ENCODE data around the gene LARP4B. TPM values are rescaled to one million over a fixed set of nuclear protein-coding genes. Genes with fewer than 3 reads are reported as not detected.

LARP4B gene
- total RNA-seq, 2 experiments from 2014 or later: 64.8 to 143 TPM

- ChIA-PET CTCF (ENCODE audit: unreplicated experiment) (no interaction called here), POLR2A (interaction anchor here (1.0 to 1.1 kb wide), 2 partner anchors 12 to 115 kb away, joined by 3 read pairs; no protein-coding TSS in a partner anchor)
- H3K4me3 ChIP-seq (ENCODE audit: low read depth, low read length, poor library complexity, severe bottlenecking): no peak overlapping the region
- no peaks in the 10 kb centered on the region for H3K9me2 ChIP-seq (ENCODE audit: insufficient read depth, low read length)
- H2AFZ ChIP-seq (ENCODE audit: low read length): no peak overlapping the region
- TF ChIP-seq EZH2phosphoT487 (IDR thresholded peaks at IDR 0.05; ENCODE audit: borderline replicate concordance, low read depth, low read length): no peak
- no peak for TF ChIP-seq CTCF (conservative IDR thresholded peaks at IDR 0.05; ENCODE audit: low read length)
- H3K4me1 ChIP-seq (ENCODE audit: insufficient read depth, low read length, poor library complexity, severe bottlenecking): no peaks in the 10 kb centered on the region
- no peaks in the 10 kb centered on the region for H3K79me2 ChIP-seq (ENCODE audit: insufficient read depth, low read depth, low read length)
- intact Hi-C loops (cut with micrococcal nuclease; ENCODE audit: unreplicated experiment): no loop called here
- no peak for DNase-seq (ENCODE audit: low spot score)
- H3K36me3 ChIP-seq (ENCODE audit: insufficient read depth, low read length): no peaks in the 10 kb centered on the region
- no peaks in the 10 kb centered on the region for H3K9me3 ChIP-seq (ENCODE audit: low read length)
- no peak overlapping the region for H3K27ac ChIP-seq (ENCODE audit: low read depth, low read length, poor library complexity, severe bottlenecking)
- no peak overlapping the region for H3K4me2 ChIP-seq (ENCODE audit: low read length)
- no peaks in the 10 kb centered on the region for H4K20me1 ChIP-seq (ENCODE audit: insufficient read depth, low read length)
- no TSS peak for BruUV-seq (replicated peaks)
Observed at GRCh38 chr10:943334-944033, 12.0 kb upstream of the LARP4B start.

GRCh38 chr10:938941-939678, 7.6 kb upstream of the LARP4B start:
- POLR2A ChIA-PET: no interaction called here
- intact Hi-C loops (cut with micrococcal nuclease; ENCODE audit: unreplicated experiment): no loop called here
- Histone ChIP-seq H3K9me2 (ENCODE audit: insufficient read depth, low read length) (no peaks in the 10 kb centered on the region), H3K36me3 (ENCODE audit: insufficient read depth, low read length) (no peaks in the 10 kb centered on the region), H3K9me3 (ENCODE audit: low read length) (no peaks in the 10 kb centered on the region), H3K4me2 (ENCODE audit: low read length) (no peak overlapping the region), H4K20me1 (ENCODE audit: insufficient read depth, low read length) (no peaks in the 10 kb centered on the region), H2AFZ (ENCODE audit: low read length) (no peak overlapping the region), H3K4me3 (ENCODE audit: low read depth, low read length, poor library complexity, severe bottlenecking) (no peak overlapping the region), H3K79me2 (ENCODE audit: insufficient read depth, low read depth, low read length) (no peaks in the 10 kb centered on the region), H3K27ac (ENCODE audit: low read depth, low read length, poor library complexity, severe bottlenecking) (no peak overlapping the region), H3K4me1 (ENCODE audit: insufficient read depth, low read length, poor library complexity, severe bottlenecking) (peaks cover 8% of the 10 kb centered on the region)
- TF ChIP-seq CTCF (conservative IDR thresholded peaks at IDR 0.05; ENCODE audit: low read length) (no peak), EZH2phosphoT487 (IDR thresholded peaks at IDR 0.05; ENCODE audit: borderline replicate concordance, low read depth, low read length) (no peak)
- DNase-seq (ENCODE audit: low spot score): no peak
- CTCF ChIA-PET (ENCODE audit: unreplicated experiment): no interaction called here
- BruUV-seq (replicated peaks): no TSS peak

Measured in OCI-LY7 (cell line).